Neural cell (in vitro differentiated cells): Measurements from ENCODE around the gene PPFIBP2. TPM values are rescaled to one million over a fixed set of nuclear protein-coding genes. Genes with fewer than 3 reads are reported as not detected.

Experiments
- H2AFZ ChIP-seq: fragments of 200-600, 300-800 bp; sonication (generic), shearing (Covaris generic); 2 replicates; pipeline ENCODE4 v1.6.0; 2014; ENCODE audit warnings: low read depth, mild to moderate bottlenecking, antibody characterized with exemption, low read length, moderate library complexity
- H3F3A ChIP-seq: fragments of 200-600 bp; shearing (Covaris generic); 2 replicates; pipeline ENCODE4 v1.6.1; 2016; ENCODE audit warnings: mild to moderate bottlenecking, moderate library complexity, mixed read lengths, antibody characterized with exemption, low read length; ENCODE audit not compliant: insufficient read depth, poor library complexity, severe bottlenecking
- H3K27ac ChIP-seq: fragments of 200-600, 300-800 bp; sonication (generic), shearing (Covaris generic); 2 replicates; pipeline ENCODE4 v1.5.1; 2014; ENCODE audit warnings: mild to moderate bottlenecking, low read length, moderate library complexity
- H3K27me3 ChIP-seq: fragments of 300-800, 200-600 bp; sonication (generic), shearing (Covaris generic); 2 replicates; pipeline ENCODE4 v1.6.0; 2014; ENCODE audit warnings: mild to moderate bottlenecking, low read depth, low read length, moderate library complexity; ENCODE audit not compliant: insufficient read depth
- H3K36me3 ChIP-seq: fragments of 300-800, 200-600 bp; sonication (generic), shearing (Covaris generic); 2 replicates; pipeline ENCODE4 v1.5.1; 2014; ENCODE audit warnings: mild to moderate bottlenecking, antibody characterized with exemption, low read length, moderate library complexity; ENCODE audit not compliant: insufficient read depth
- H3K4me2 ChIP-seq: fragments of 300-800, 200-600 bp; sonication (generic), shearing (Covaris generic); 2 replicates; pipeline ENCODE4 v1.6.0; 2014; ENCODE audit warnings: mild to moderate bottlenecking, low read length
- H3K4me3 ChIP-seq: fragments of 300-800, 200-600 bp; sonication (generic), shearing (Covaris generic); 2 replicates; pipeline ENCODE4 v1.5.1; 2014; ENCODE audit warnings: mild to moderate bottlenecking, low read length, moderate library complexity
- H3K79me2 ChIP-seq: fragments of 200-600 bp; shearing (Covaris generic); replicated peaks from 2 replicates; pipeline ENCODE4 v1.6.0; 2014; ENCODE audit warnings: mild to moderate bottlenecking, low read length, moderate library complexity; ENCODE audit not compliant: insufficient read depth
- H3K9ac ChIP-seq: fragments of 300-800, 200-600 bp; sonication (generic), shearing (Covaris generic); 2 replicates; pipeline ENCODE4 v1.6.1; 2016; ENCODE audit warnings: mild to moderate bottlenecking, low read length, mixed read lengths
- H3K9me2 ChIP-seq: fragments of 200-600 bp; shearing (Covaris generic); 2 replicates; pipeline ENCODE4 v1.6.1; 2016; ENCODE audit warnings: mild to moderate bottlenecking, low read length, mixed read lengths; ENCODE audit not compliant: insufficient read depth
- H3K9me3 ChIP-seq: fragments of 200-600, 300-800 bp; sonication (generic), shearing (Covaris generic); 2 replicates; pipeline ENCODE4 v1.6.1; 2016; ENCODE audit warnings: mild to moderate bottlenecking, mixed run types, low read length, moderate library complexity, mixed read lengths
- H4K20me1 ChIP-seq: fragments of 200-600 bp; shearing (Covaris generic); 2 replicates; pipeline ENCODE4 v1.6.1; 2016; ENCODE audit warnings: mild to moderate bottlenecking, mixed run types; ENCODE audit not compliant: insufficient read depth
- EP300 ChIP-seq: fragments of 450-650 bp; conservative IDR thresholded peaks from 2 replicates; pipeline ENCODE4 v1.6.1; 2014; ENCODE audit warnings: antibody characterized with exemption, mild to moderate bottlenecking, moderate library complexity; ENCODE audit not compliant: poor library complexity, severe bottlenecking
- EZH2 ChIP-seq: fragments of 200-600, 300-800 bp; shearing (Covaris generic), sonication (generic); IDR thresholded peaks from 2 replicates; pipeline ENCODE4 v1.6.1; 2014; ENCODE audit warnings: antibody characterized with exemption, low read length, borderline replicate concordance, mild to moderate bottlenecking; ENCODE audit not compliant: insufficient read depth, poor library complexity, severe bottlenecking
- MXI1 ChIP-seq: fragments of 450-650 bp; conservative IDR thresholded peaks from 2 replicates; pipeline ENCODE4 v1.6.1; 2014; ENCODE audit warnings: antibody characterized with exemption, mild to moderate bottlenecking; ENCODE audit not compliant: poor library complexity, severe bottlenecking
- POLR2AphosphoS5 ChIP-seq: IDR thresholded peaks from 2 replicates; pipeline ENCODE4 v1.6.1; 2012
- RAD21 ChIP-seq: fragments of 450-650 bp; conservative IDR thresholded peaks from 2 replicates; pipeline ENCODE4 v1.6.1; 2014; ENCODE audit warnings: antibody characterized with exemption, mild to moderate bottlenecking, moderate library complexity
- REST ChIP-seq: IDR thresholded peaks from 2 replicates; pipeline ENCODE4 v1.6.1; 2012; ENCODE audit warnings: borderline replicate concordance
- SMC3 ChIP-seq: fragments of 450-650 bp; conservative IDR thresholded peaks from 2 replicates; pipeline ENCODE4 v1.6.1; 2014; ENCODE audit warnings: antibody characterized with exemption, mild to moderate bottlenecking, moderate library complexity; ENCODE audit not compliant: poor library complexity
- TAF1 ChIP-seq: IDR thresholded peaks from 2 replicates; pipeline ENCODE4 v1.6.1; 2012; ENCODE audit warnings: low read depth
- polyA plus RNA-seq: library from polyadenylated mRNA; depleted of rRNA; stranded (reverse); fragments of >200 nt; gene quantifications from 2 replicates; pipeline ENCODE4 v1.2.3, GENCODE V29; 2014
- TF ChIP-seq, protein P1 (sequence below): fragments of 450-650 bp; IDR thresholded peaks from 2 replicates; pipeline ENCODE4 v1.5.1; 2014; ENCODE audit warnings: antibody characterized with exemption, mild to moderate bottlenecking, moderate library complexity; ENCODE audit not compliant: poor library complexity, severe bottlenecking

The PPFIBP2 gene
- polyA plus RNA-seq, 1 donor from 2014 or later: not detected

- Histone ChIP-seq H3K79me2 (no peaks in the 10 kb centered on the region), H4K20me1 (no peaks in the 10 kb centered on the region), H3K9me2 (no peaks in the 10 kb centered on the region), H3K4me3 (no peak overlapping the region), H3K4me2 (no peak overlapping the region), H2AFZ (no peak overlapping the region), H3K27me3 (no peaks in the 10 kb centered on the region), H3F3A (no peaks in the 10 kb centered on the region), H3K36me3 (no peaks in the 10 kb centered on the region), H3K27ac (no peak overlapping the region), H3K9me3 (no peaks in the 10 kb centered on the region), H3K9ac (no peak overlapping the region)
- TF ChIP-seq EZH2: no peak
- TF ChIP-seq REST: no peak
- TF ChIP-seq SMC3: no peak
- no peak for TF ChIP-seq RAD21
- no peak for TF ChIP-seq TAF1
- TF ChIP-seq MXI1: no peak
- TF ChIP-seq EP300: no peak
- no peak for TF ChIP-seq POLR2AphosphoS5
- TF ChIP-seq, protein P1, sequence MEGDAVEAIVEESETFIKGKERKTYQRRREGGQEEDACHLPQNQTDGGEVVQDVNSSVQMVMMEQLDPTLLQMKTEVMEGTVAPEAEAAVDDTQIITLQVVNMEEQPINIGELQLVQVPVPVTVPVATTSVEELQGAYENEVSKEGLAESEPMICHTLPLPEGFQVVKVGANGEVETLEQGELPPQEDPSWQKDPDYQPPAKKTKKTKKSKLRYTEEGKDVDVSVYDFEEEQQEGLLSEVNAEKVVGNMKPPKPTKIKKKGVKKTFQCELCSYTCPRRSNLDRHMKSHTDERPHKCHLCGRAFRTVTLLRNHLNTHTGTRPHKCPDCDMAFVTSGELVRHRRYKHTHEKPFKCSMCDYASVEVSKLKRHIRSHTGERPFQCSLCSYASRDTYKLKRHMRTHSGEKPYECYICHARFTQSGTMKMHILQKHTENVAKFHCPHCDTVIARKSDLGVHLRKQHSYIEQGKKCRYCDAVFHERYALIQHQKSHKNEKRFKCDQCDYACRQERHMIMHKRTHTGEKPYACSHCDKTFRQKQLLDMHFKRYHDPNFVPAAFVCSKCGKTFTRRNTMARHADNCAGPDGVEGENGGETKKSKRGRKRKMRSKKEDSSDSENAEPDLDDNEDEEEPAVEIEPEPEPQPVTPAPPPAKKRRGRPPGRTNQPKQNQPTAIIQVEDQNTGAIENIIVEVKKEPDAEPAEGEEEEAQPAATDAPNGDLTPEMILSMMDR: no peak
Measured at GRCh38 chr11:7605186-7605943, 91.6 kb downstream of the PPFIBP2 start.

DNA sequence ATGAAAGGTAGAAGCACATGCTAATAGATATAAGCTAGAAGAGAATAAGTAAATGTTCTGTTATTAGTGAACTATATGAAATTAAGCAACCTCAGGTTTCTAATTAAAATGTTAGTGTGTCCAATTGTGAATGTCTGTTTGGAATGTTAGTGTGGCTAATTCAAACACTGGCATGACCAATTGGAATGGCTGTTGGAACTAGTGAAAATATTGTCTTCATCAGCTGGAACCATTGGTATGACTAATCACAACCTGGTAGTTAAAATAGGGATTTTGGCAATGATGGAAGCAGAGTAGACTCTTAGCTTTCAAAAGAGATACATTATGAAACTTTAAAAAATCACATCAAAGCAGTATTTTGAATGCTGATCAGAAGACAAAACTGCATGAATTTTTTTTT, 92.7 kb downstream of the PPFIBP2 start:
- Histone ChIP-seq H3F3A (no peaks in the 10 kb centered on the region), H3K36me3 (no peaks in the 10 kb centered on the region), H3K79me2 (no peaks in the 10 kb centered on the region), H3K9me3 (no peaks in the 10 kb centered on the region), H3K4me3 (no peak overlapping the region), H3K9ac (no peak overlapping the region), H4K20me1 (no peaks in the 10 kb centered on the region), H3K27ac (no peak overlapping the region), H3K9me2 (no peaks in the 10 kb centered on the region), H3K4me2 (no peak overlapping the region), H2AFZ (no peak overlapping the region), H3K27me3 (no peaks in the 10 kb centered on the region)
- TF ChIP-seq REST (no peak), EP300 (no peak), POLR2AphosphoS5 (no peak)
- TF ChIP-seq, protein P1: no peak
